Smooth muscle cell (in vitro differentiated cells): Measurements from ENCODE around the gene CCDC43. TPM values are rescaled to one million over a fixed set of nuclear protein-coding genes. Genes with fewer than 3 reads are reported as not detected.

Source experiments
- DNase-seq: peaks from one replicate; lab custom pipeline; 2025; ENCODE audit not compliant: unreplicated experiment; lab: John Stamatoyannopoulos, UW
- H2AFZ ChIP-seq: fragments of 200-600 bp; sonication (generic); 2 replicates; pipeline ENCODE4 v1.6.0; 2016; ENCODE audit warnings: antibody characterized with exemption, low read depth, mild to moderate bottlenecking
- H3F3A ChIP-seq: fragments of 200-600 bp; sonication (generic); 2 replicates; pipeline ENCODE4 v1.6.0; 2017; ENCODE audit warnings: antibody characterized with exemption, low read depth
- H3K27ac ChIP-seq: fragments of 200-600 bp; sonication (generic); 2 replicates; pipeline ENCODE4 v1.5.1; 2016; ENCODE audit warnings: low read depth, mild to moderate bottlenecking
- H3K27me3 ChIP-seq: fragments of 200-600 bp; sonication (generic); 2 replicates; pipeline ENCODE4 v1.6.1; 2016; ENCODE audit warnings: low read depth, mild to moderate bottlenecking
- H3K36me3 ChIP-seq: fragments of 200-600 bp; sonication (generic); 2 replicates; pipeline ENCODE4 v1.5.1; 2016; ENCODE audit warnings: low read depth
- H3K4me1 ChIP-seq: fragments of 200-600 bp; sonication (generic); 2 replicates; pipeline ENCODE4 v1.5.1; 2016; ENCODE audit warnings: low read depth
- H3K4me2 ChIP-seq: fragments of 200-600 bp; sonication (generic); 2 replicates; pipeline ENCODE4 v1.6.0; 2016; ENCODE audit warnings: mild to moderate bottlenecking
- H3K4me3 ChIP-seq: fragments of 200-600 bp; sonication (generic); 2 replicates; pipeline ENCODE4 v1.5.1; 2016; ENCODE audit warnings: mild to moderate bottlenecking
- H3K79me2 ChIP-seq: fragments of 200-600 bp; sonication (generic); 2 replicates; pipeline ENCODE4 v1.6.0; 2016; ENCODE audit warnings: low read depth, mild to moderate bottlenecking
- H3K9ac ChIP-seq: fragments of 200-600 bp; sonication (generic); 2 replicates; pipeline ENCODE4 v1.6.0; 2016; ENCODE audit warnings: low read depth
- H3K9me3 ChIP-seq: fragments of 200-600 bp; sonication (generic); replicated peaks from 2 replicates; pipeline ENCODE4 v1.5.1; 2016; ENCODE audit warnings: low read depth
- H4K20me1 ChIP-seq: fragments of 200-600 bp; sonication (generic); 2 replicates; pipeline ENCODE4 v1.6.0; 2016; ENCODE audit warnings: low read depth
- CTCF ChIP-seq: fragments of 200-600 bp; sonication (generic); IDR thresholded peaks from 2 replicates; pipeline ENCODE4 v1.5.1; 2017; ENCODE audit warnings: borderline replicate concordance, mild to moderate bottlenecking, antibody characterized with exemption; ENCODE audit not compliant: insufficient read depth, poor library complexity, severe bottlenecking
- WGBS: methylation state at CpG from one replicate; pipeline ENCODE4 v1.1.7; 2016; ENCODE audit warnings: low lambda C conversion rate; 5-methylcytosine and 5-hydroxymethylcytosine counted together
- polyA plus RNA-seq: library from polyadenylated mRNA; unstranded; fragments of >200 nt; fragmentation: Nextera tagmentation; extraction: Ambion mirVana; gene quantifications from 2 replicates; pipeline ENCODE4 v1.2.1, GENCODE V29; 2016
- total RNA-seq: library from RNA; depleted of rRNA; stranded (reverse); fragments of >200 nt; gene quantifications from 2 replicates; pipeline ENCODE4 v1.2.3, GENCODE V29; 2014

CCDC43 gene
- total and polyA plus RNA-seq, 2 experiments from 2014 or later, result 19.3 to 26.9 TPM

GRCh38 chr17:44672479-44673093 lies 17.0 kb downstream of the CCDC43 start:
- DNase-seq, result no peak
- TF ChIP-seq CTCF, result peak; percentile 51
- Histone ChIP-seq H3K4me1 (no peaks in the 10 kb centered on the region), H3K4me3 (no peak overlapping the region), H3K27me3 (no peaks in the 10 kb centered on the region), H3K27ac (no peak overlapping the region), H3K36me3 (no peaks in the 10 kb centered on the region), H3K4me2 (no peak overlapping the region), H3K9ac (no peak overlapping the region), H3K79me2 (no peaks in the 10 kb centered on the region), H3F3A (no peaks in the 10 kb centered on the region), H4K20me1 (no peaks in the 10 kb centered on the region), H3K9me3 (no peaks in the 10 kb centered on the region), H2AFZ (no peak overlapping the region)

GRCh38 chr17:44666006-44666405 lies 23.6 kb downstream of the CCDC43 start:
- DNase-seq, result no peak
- WGBS, result 92% methylated on average over 1 of the region's 1 CpG
- no peaks in the 10 kb centered on the region for H3K79me2 ChIP-seq
- peaks cover 3% of the 10 kb centered on the region for H3F3A ChIP-seq
- no peak overlapping the region for H3K4me3 ChIP-seq
- no peaks in the 10 kb centered on the region for H3K36me3 ChIP-seq
- TF ChIP-seq CTCF, result no peak
- peaks cover 7% of the 10 kb centered on the region for H3K27me3 ChIP-seq
- H2AFZ ChIP-seq, result no peak overlapping the region
- H3K9me3 ChIP-seq, result no peaks in the 10 kb centered on the region
- no peak overlapping the region for H3K4me2 ChIP-seq
- H3K4me1 ChIP-seq, result no peaks in the 10 kb centered on the region
- no peaks in the 10 kb centered on the region for H4K20me1 ChIP-seq
- no peak overlapping the region for H3K9ac ChIP-seq
- H3K27ac ChIP-seq, result no peak overlapping the region

GRCh38 chr17:44664867-44665266 lies 24.7 kb downstream of the CCDC43 start:
- Histone ChIP-seq H3K4me2 (no peak overlapping the region), H3K27me3 (peaks cover 7% of the 10 kb centered on the region), H3K9ac (no peak overlapping the region), H3K4me3 (no peak overlapping the region), H3K4me1 (no peaks in the 10 kb centered on the region), H3K36me3 (no peaks in the 10 kb centered on the region), H3K9me3 (no peaks in the 10 kb centered on the region), H3F3A (peaks cover 3% of the 10 kb centered on the region), H3K79me2 (no peaks in the 10 kb centered on the region), H3K27ac (no peak overlapping the region), H4K20me1 (no peaks in the 10 kb centered on the region), H2AFZ (no peak overlapping the region)
- no peak for DNase-seq
- 97% methylated on average over 1 of the region's 1 CpG for WGBS
- no peak for TF ChIP-seq CTCF

- peaks cover 3% of the 10 kb centered on the region for H3F3A ChIP-seq
- no peaks in the 10 kb centered on the region for H3K36me3 ChIP-seq
- no peak overlapping the region for H3K27ac ChIP-seq
- H3K4me1 ChIP-seq, result no peaks in the 10 kb centered on the region
- no peak overlapping the region for H3K9ac ChIP-seq
- H3K4me3 ChIP-seq, result no peak overlapping the region
- H2AFZ ChIP-seq, result no peak overlapping the region
- H3K4me2 ChIP-seq, result no peak overlapping the region
- peaks cover 7% of the 10 kb centered on the region for H3K27me3 ChIP-seq
- WGBS, result 88% methylated on average over 1 of the region's 1 CpG
- H4K20me1 ChIP-seq, result no peaks in the 10 kb centered on the region
- no peak for DNase-seq
- no peak for TF ChIP-seq CTCF
- H3K79me2 ChIP-seq, result no peaks in the 10 kb centered on the region
- H3K9me3 ChIP-seq, result no peaks in the 10 kb centered on the region
These were observed 26.5 kb downstream of the CCDC43 start for GRCh38 chr17:44663095-44663494.
